ENCODE results near the gene ELOB. TPM values are rescaled to one million over a fixed set of nuclear protein-coding genes. Genes with fewer than 3 reads are reported as not detected.

Gene ELOB
- polyA plus RNA-seq, 6 donors from 2014 or later: 159 to 241 (median 203) TPM

- no peaks in the 10 kb centered on the region for H3K4me1 Mint-ChIP-seq
- peaks cover 0 to 6% (median 0%) of the 10 kb centered on the region in 3 donors for H3K27me3 Mint-ChIP-seq
- ATAC-seq (ENCODE audit: low read depth in 2 of 2): no peak
- H3K9me3 Mint-ChIP-seq: no peaks in the 10 kb centered on the region
- H3K27ac Mint-ChIP-seq: no peak overlapping the region
- H3K36me3 Mint-ChIP-seq: no peaks in the 10 kb centered on the region
- DNase-seq: no peak
- no peak overlapping the region for H3K4me3 Mint-ChIP-seq
These were observed 35.9 kb downstream of the ELOB start for GRCh38 chr16:2741168-2741567.

GRCh38 chr16:2740476-2740875 is 36.6 kb downstream of the ELOB start:
- no peaks in the 10 kb centered on the region for H3K4me1 Mint-ChIP-seq
- DNase-seq: no peak
- ATAC-seq (ENCODE audit: low read depth in 2 of 2): no peak
- H3K36me3 Mint-ChIP-seq: no peaks in the 10 kb centered on the region
- H3K27ac Mint-ChIP-seq: peak overlapping the region in 2 of 6 donors; percentile 30 to 78
- no peak overlapping the region for H3K4me3 Mint-ChIP-seq
- no peaks in the 10 kb centered on the region for H3K9me3 Mint-ChIP-seq
- H3K27me3 Mint-ChIP-seq: peaks cover 0 to 6% (median 0%) of the 10 kb centered on the region in 3 donors

GRCh38 chr16:2739625-2740430 is 37.3 kb downstream of the ELOB start:
- no peak for ATAC-seq (ENCODE audit: low read depth in 2 of 2)

GRCh38 chr16:2738615-2739014 is 38.5 kb downstream of the ELOB start:
- ATAC-seq (ENCODE audit: low read depth in 2 of 2): no peak
- H3K27ac Mint-ChIP-seq: no peak overlapping the region
- H3K36me3 Mint-ChIP-seq: no peaks in the 10 kb centered on the region
- peaks cover 0 to 6% (median 0%) of the 10 kb centered on the region in 3 donors for H3K27me3 Mint-ChIP-seq
- H3K4me1 Mint-ChIP-seq: no peaks in the 10 kb centered on the region
- H3K4me3 Mint-ChIP-seq: no peak overlapping the region
- DNase-seq: no peak
- H3K9me3 Mint-ChIP-seq: no peaks in the 10 kb centered on the region

More at GRCh38 chr16:2739625-2740430, 37.3 kb downstream of the ELOB start:
- Mint-ChIP-seq H3K27me3 (peaks cover 0 to 6% (median 0%) of the 10 kb centered on the region in 3 donors), H3K36me3 (no peaks in the 10 kb centered on the region), H3K27ac (peak overlapping the region in 1 of 6 donors; percentile 30), H3K4me3 (no peak overlapping the region), H3K9me3 (no peaks in the 10 kb centered on the region), H3K4me1 (no peaks in the 10 kb centered on the region)
- DNase-seq: no peak

GRCh38 chr16:2737895-2738418 is 39.1 kb downstream of the ELOB start:
- Mint-ChIP-seq H3K4me3 (no peak overlapping the region), H3K27ac (peak overlapping the region in 1 of 6 donors; percentile 72), H3K9me3 (no peaks in the 10 kb centered on the region), H3K36me3 (no peaks in the 10 kb centered on the region), H3K4me1 (no peaks in the 10 kb centered on the region), H3K27me3 (peaks cover 0 to 6% (median 0%) of the 10 kb centered on the region in 3 donors)
- DNase-seq: no peak
- no peak for ATAC-seq (ENCODE audit: low read depth in 2 of 2)

- H3K4me1 Mint-ChIP-seq: no peaks in the 10 kb centered on the region
- H3K36me3 Mint-ChIP-seq: no peaks in the 10 kb centered on the region
- H3K9me3 Mint-ChIP-seq: no peaks in the 10 kb centered on the region
- no peak for DNase-seq
- no peak overlapping the region for H3K4me3 Mint-ChIP-seq
- H3K27me3 Mint-ChIP-seq: peaks cover 0 to 6% (median 0%) of the 10 kb centered on the region in 3 donors
- ATAC-seq (ENCODE audit: low read depth in 2 of 2): no peak
- no peak overlapping the region for H3K27ac Mint-ChIP-seq
These were observed 39.9 kb downstream of the ELOB start for GRCh38 chr16:2737238-2737605.

- Mint-ChIP-seq H3K36me3 (no peaks in the 10 kb centered on the region), H3K4me3 (no peak overlapping the region), H3K9me3 (no peaks in the 10 kb centered on the region), H3K27ac (no peak overlapping the region), H3K4me1 (no peaks in the 10 kb centered on the region), H3K27me3 (peaks cover 0 to 6% (median 0%) of the 10 kb centered on the region in 3 donors)
- DNase-seq (no peak), ATAC-seq (ENCODE audit: low read depth in 2 of 2) (no peak)
These were observed 40.4 kb downstream of the ELOB start for GRCh38 chr16:2736476-2737237.

- ATAC-seq (ENCODE audit: low read depth in 2 of 2) (no peak), DNase-seq (no peak)
- Mint-ChIP-seq H3K27me3 (no peaks in the 10 kb centered on the region), H3K9me3 (no peaks in the 10 kb centered on the region), H3K36me3 (no peaks in the 10 kb centered on the region), H3K4me3 (no peak overlapping the region), H3K27ac (no peak overlapping the region), H3K4me1 (no peaks in the 10 kb centered on the region)
These were observed 42.1 kb downstream of the ELOB start for GRCh38 chr16:2734844-2735515.

GRCh38 chr16:2728034-2728433 is 49.0 kb downstream of the ELOB start:
- H3K4me3 Mint-ChIP-seq: no peak overlapping the region
- no peaks in the 10 kb centered on the region for H3K9me3 Mint-ChIP-seq
- no peak for DNase-seq
- H3K27ac Mint-ChIP-seq: peak overlapping the region in 1 of 6 donors; percentile 59
- no peak for ATAC-seq (ENCODE audit: low read depth in 2 of 2)
- peaks cover 10 to 18% (median 17%) of the 10 kb centered on the region in 3 donors for H3K27me3 Mint-ChIP-seq
- no peaks in the 10 kb centered on the region for H3K4me1 Mint-ChIP-seq
- H3K36me3 Mint-ChIP-seq: no peaks in the 10 kb centered on the region

- H3K36me3 Mint-ChIP-seq: no peaks in the 10 kb centered on the region
- H3K4me3 Mint-ChIP-seq: no peak overlapping the region
- peaks cover 10 to 18% (median 17%) of the 10 kb centered on the region in 3 donors for H3K27me3 Mint-ChIP-seq
- ATAC-seq (ENCODE audit: low read depth in 2 of 2) (no peak), DNase-seq (no peak)
- H3K27ac Mint-ChIP-seq: no peak overlapping the region
- no peaks in the 10 kb centered on the region for H3K9me3 Mint-ChIP-seq
- peaks cover 0 to 3% (median 0%) of the 10 kb centered on the region in 3 donors for H3K4me1 Mint-ChIP-seq
These were observed 50.2 kb downstream of the ELOB start for GRCh38 chr16:2726923-2727322.

GRCh38 chr16:2724816-2725348 is 52.2 kb downstream of the ELOB start:
- no peaks in the 10 kb centered on the region for H3K9me3 Mint-ChIP-seq
- H3K27me3 Mint-ChIP-seq: peaks cover 10 to 18% (median 17%) of the 10 kb centered on the region in 3 donors
- no peak for DNase-seq
- no peaks in the 10 kb centered on the region for H3K36me3 Mint-ChIP-seq
- ATAC-seq (ENCODE audit: low read depth in 2 of 2): no peak
- H3K4me3 Mint-ChIP-seq: peak overlapping the region in 2 of 8 donors; percentile 35 to 83
- no peak overlapping the region for H3K27ac Mint-ChIP-seq
- peaks cover 0 to 4% (median 0%) of the 10 kb centered on the region in 3 donors for H3K4me1 Mint-ChIP-seq

- ATAC-seq (ENCODE audit: low read depth in 2 of 2): no peak
- DNase-seq: no peak
- H3K9me3 Mint-ChIP-seq: no peaks in the 10 kb centered on the region
- no peaks in the 10 kb centered on the region for H3K36me3 Mint-ChIP-seq
- peak overlapping the region in 1 of 6 donors; percentile 44 for H3K27ac Mint-ChIP-seq
- H3K27me3 Mint-ChIP-seq: peaks cover 10 to 18% (median 17%) of the 10 kb centered on the region in 3 donors
- H3K4me1 Mint-ChIP-seq: peaks cover 0 to 4% (median 0%) of the 10 kb centered on the region in 3 donors
- peak overlapping the region in 1 of 8 donors; percentile 3 for H3K4me3 Mint-ChIP-seq
These were observed 52.9 kb downstream of the ELOB start for GRCh38 chr16:2724088-2724676.

Measured in naive B cell (primary cell).